Measurements from ENCODE around the gene AIFM2. TPM values are rescaled to one million over a fixed set of nuclear protein-coding genes. Genes with fewer than 3 reads are reported as not detected.

AIFM2 gene
- total RNA-seq, 4 donors from 2014 or later, result 13.3 to 21.8 (median 17.2) TPM

- DNase-seq (ENCODE audit: extremely low spot score), result no peak
- TF ChIP-seq EP300 (IDR thresholded peaks at IDR 0.05) (no peak), POLR2A (IDR thresholded peaks at IDR 0.05; ENCODE audit: low read depth) (no peak), POLR2AphosphoS5 (IDR thresholded peaks at IDR 0.05) (no peak)
- WGBS, result 79% methylated on average over 3 of the region's 3 CpGs
- H3K27me3 ChIP-seq, result no peaks in the 10 kb centered on the region
- H3K36me3 ChIP-seq, result peaks cover 0 to 11% (median 2%) of the 10 kb centered on the region in 4 donors
- H3K9me3 ChIP-seq, result no peaks in the 10 kb centered on the region
- intact Hi-C loops (cut with DNase I), result no loop called here
- no peak overlapping the region for H3K4me3 ChIP-seq
- H3K4me1 ChIP-seq, result peaks cover 50 to 80% (median 78%) of the 10 kb centered on the region in 4 donors
- no peak overlapping the region for H3K27ac ChIP-seq (replicated peaks in 1 of 4)
Observed at GRCh38 chr10:70166394-70166793, 33.8 kb upstream of the AIFM2 start.

- Histone ChIP-seq H3K9me3 (no peaks in the 10 kb centered on the region), H3K27me3 (no peaks in the 10 kb centered on the region), H3K36me3 (peaks cover 0 to 34% (median 12%) of the 10 kb centered on the region in 4 donors), H3K4me1 (peaks cover 49 to 81% (median 74%) of the 10 kb centered on the region in 4 donors), H3K4me3 (no peak overlapping the region), H3K27ac (replicated peaks in 1 of 4) (no peak overlapping the region)
- no peak for DNase-seq (ENCODE audit: extremely low spot score)
- intact Hi-C loops (cut with DNase I), result no loop called here
- 66% methylated on average over 3 of the region's 3 CpGs for WGBS
- TF ChIP-seq EP300 (IDR thresholded peaks at IDR 0.05) (no peak), POLR2AphosphoS5 (IDR thresholded peaks at IDR 0.05) (no peak), POLR2A (IDR thresholded peaks at IDR 0.05; ENCODE audit: low read depth) (no peak), CTCF (IDR thresholded peaks at IDR 0.05) (no peak)
Observed at GRCh38 chr10:70164163-70164562, 31.5 kb upstream of the AIFM2 start.

- Histone ChIP-seq H3K4me1 (peaks cover 42 to 74% (median 67%) of the 10 kb centered on the region in 4 donors), H3K9me3 (no peaks in the 10 kb centered on the region), H3K36me3 (peaks cover 0 to 35% (median 12%) of the 10 kb centered on the region in 4 donors), H3K27ac (replicated peaks in 1 of 4) (no peak overlapping the region), H3K27me3 (no peaks in the 10 kb centered on the region), H3K4me3 (no peak overlapping the region)
- DNase-seq (ENCODE audit: extremely low spot score), result no peak
- 95% methylated on average over 4 of the region's 4 CpGs for WGBS
- intact Hi-C loops (cut with DNase I), result no loop called here
- no peak for TF ChIP-seq POLR2A (IDR thresholded peaks at IDR 0.05; ENCODE audit: low read depth)
- no peak for TF ChIP-seq EP300 (IDR thresholded peaks at IDR 0.05)
- TF ChIP-seq CTCF (IDR thresholded peaks at IDR 0.05), result no peak
- no peak for TF ChIP-seq POLR2AphosphoS5 (IDR thresholded peaks at IDR 0.05)
Observed at GRCh38 chr10:70163448-70163847, 30.8 kb upstream of the AIFM2 start.

- no peak overlapping the region for H3K27ac ChIP-seq (replicated peaks in 1 of 4)
- 63% methylated on average over 1 of the region's 1 CpG for WGBS
- H3K9me3 ChIP-seq, result no peaks in the 10 kb centered on the region
- H3K4me3 ChIP-seq, result no peak overlapping the region
- peaks cover 0 to 41% (median 14%) of the 10 kb centered on the region in 4 donors for H3K36me3 ChIP-seq
- intact Hi-C loops (cut with DNase I), result no loop called here
- H3K27me3 ChIP-seq, result no peaks in the 10 kb centered on the region
- peaks cover 36 to 68% (median 61%) of the 10 kb centered on the region in 4 donors for H3K4me1 ChIP-seq
- TF ChIP-seq POLR2AphosphoS5 (IDR thresholded peaks at IDR 0.05), result no peak
- TF ChIP-seq CTCF (IDR thresholded peaks at IDR 0.05), result no peak
- no peak for TF ChIP-seq POLR2A (IDR thresholded peaks at IDR 0.05; ENCODE audit: low read depth)
- DNase-seq (ENCODE audit: extremely low spot score), result no peak
Observed at GRCh38 chr10:70162892-70163201, 30.2 kb upstream of the AIFM2 start.

GRCh38 chr10:70162151-70162891, 29.7 kb upstream of the AIFM2 start:
- no peak overlapping the region for H3K4me3 ChIP-seq
- H3K9me3 ChIP-seq, result no peaks in the 10 kb centered on the region
- H3K4me1 ChIP-seq, result peaks cover 31 to 62% (median 56%) of the 10 kb centered on the region in 4 donors
- no peak for DNase-seq (ENCODE audit: extremely low spot score)
- H3K27ac ChIP-seq (replicated peaks in 1 of 4), result no peak overlapping the region
- H3K36me3 ChIP-seq, result peaks cover 0 to 46% (median 17%) of the 10 kb centered on the region in 4 donors
- no peaks in the 10 kb centered on the region for H3K27me3 ChIP-seq
- 78% methylated on average over 2 of the region's 2 CpGs for WGBS
- intact Hi-C loops (cut with DNase I), result no loop called here
- TF ChIP-seq CTCF (IDR thresholded peaks at IDR 0.05) (no peak), POLR2AphosphoS5 (IDR thresholded peaks at IDR 0.05) (no peak), POLR2A (IDR thresholded peaks at IDR 0.05; ENCODE audit: low read depth) (no peak), EP300 (IDR thresholded peaks at IDR 0.05) (no peak)
